IMR-90 (cell line): ENCODE results near the gene GPX6. TPM values are rescaled to one million over a fixed set of nuclear protein-coding genes. Genes with fewer than 3 reads are reported as not detected.

Source experiments
- ATAC-seq: fragments of 200-7000 bp; cut with Tn5 transposase; 2 replicates; pipeline ENCODE4 v1.9.1; 2020; ENCODE audit warnings: low read depth, mild to moderate bottlenecking, moderate library complexity
- BruUV-seq: library from RNA; stranded (reverse); fragments of 400-500 nt; replicated peaks from 2 replicates; lab custom pipeline; 2021; lab: Mats Ljungman, UMichigan
- CTCF ChIA-PET: fragments of 300-600 bp; formaldehyde crosslinking; extraction: SDS; loops from one replicate; lab custom pipeline; 2021; ENCODE audit warnings: antibody characterized with exemption; lab: Yijun Ruan, JAX
- POLR2A ChIA-PET: fragments of 300-600 bp; sonication (Branson Sonifier 250); formaldehyde crosslinking; loops from one replicate; lab custom pipeline; 2022; ENCODE audit warnings: antibody characterized with exemption; ENCODE audit not compliant: unreplicated experiment; lab: Charles Lee
- DNase-seq: peaks from one replicate; pipeline ENCODE4 v3.0.0; 2013
- H2AFZ ChIP-seq: replicated peaks from 2 replicates; pipeline ENCODE3; 2013; ENCODE audit warnings: low read length, mild to moderate bottlenecking; ENCODE audit not compliant: poor library complexity
- H2AK5ac ChIP-seq: 2 replicates; pipeline ENCODE4 v1.6.1; 2013; ENCODE audit warnings: low read depth, low read length, inconsistent platforms
- H2AK9ac ChIP-seq: replicated peaks from 2 replicates; pipeline ENCODE3; 2013; ENCODE audit warnings: mild to moderate bottlenecking, low read depth, low read length, moderate library complexity; ENCODE audit not compliant: poor library complexity
- H2BK120ac ChIP-seq: 2 replicates; pipeline ENCODE4 v1.6.1; 2013; ENCODE audit warnings: low read depth, low read length, inconsistent platforms
- H2BK15ac ChIP-seq: 3 replicates; pipeline ENCODE4 v1.6.1; 2013; ENCODE audit warnings: low read depth, low read length, inconsistent platforms
- H2BK20ac ChIP-seq: 2 replicates; pipeline ENCODE4 v1.6.1; 2013; ENCODE audit warnings: low read depth, mild to moderate bottlenecking, inconsistent platforms, low read length, moderate library complexity
- H2BK5ac ChIP-seq: 2 replicates; pipeline ENCODE4 v1.6.1; 2013; ENCODE audit warnings: mild to moderate bottlenecking, low read depth, low read length, inconsistent platforms; ENCODE audit not compliant: poor library complexity, severe bottlenecking
- H3K14ac ChIP-seq: replicated peaks from 2 replicates; pipeline ENCODE4 v1.6.1; 2013; ENCODE audit warnings: low read depth, low read length, inconsistent platforms
- H3K18ac ChIP-seq: 2 replicates; pipeline ENCODE4 v1.6.1; 2013; ENCODE audit warnings: low read depth, low read length, control low read depth
- H3K23ac ChIP-seq: 2 replicates; pipeline ENCODE4 v1.6.1; 2013; ENCODE audit warnings: low read depth, low read length, inconsistent platforms
- H3K27ac ChIP-seq: 2 replicates; pipeline ENCODE4 v1.5.1; 2013; ENCODE audit warnings: mild to moderate bottlenecking, control low read depth, low read length; ENCODE audit not compliant: insufficient read depth
- H3K27me3 ChIP-seq: 2 replicates; pipeline ENCODE4 v1.6.1; 2013; ENCODE audit warnings: low read length; ENCODE audit not compliant: control insufficient read depth, insufficient read depth
- H3K36me3 ChIP-seq: 2 replicates; pipeline ENCODE4 v1.6.1; 2013; ENCODE audit warnings: low read length, mixed read lengths; ENCODE audit not compliant: control insufficient read depth, insufficient read depth
- H3K4ac ChIP-seq: 2 replicates; pipeline ENCODE4 v1.6.1; 2013; ENCODE audit warnings: low read depth, low read length, inconsistent platforms
- H3K4me1 ChIP-seq: 2 replicates; pipeline ENCODE4 v1.6.1; 2013; ENCODE audit warnings: low read length, mixed read lengths; ENCODE audit not compliant: control insufficient read depth, insufficient read depth
- H3K4me2 ChIP-seq: 2 replicates; pipeline ENCODE4 v1.6.1; 2013; ENCODE audit warnings: low read depth, mild to moderate bottlenecking, control low read depth, low read length, moderate library complexity
- H3K4me3 ChIP-seq: 2 replicates; pipeline ENCODE4 v1.5.1; 2013; ENCODE audit warnings: low read depth, mild to moderate bottlenecking, control low read depth, low read length, moderate library complexity; ENCODE audit not compliant: insufficient read depth
- H3K56ac ChIP-seq: 2 replicates; pipeline ENCODE4 v1.6.1; 2013; ENCODE audit warnings: low read length, inconsistent platforms; ENCODE audit not compliant: insufficient read depth; ENCODE audit errors: extremely low read depth
- H3K79me1 ChIP-seq, 2 experiments: 2 replicates each; pipeline ENCODE4 v1.6.1; 2013; ENCODE audit warnings: low read length in 2 of 2, inconsistent platforms in 1 of 2, low read depth in 1 of 2
- H3K9ac ChIP-seq: 2 replicates; pipeline ENCODE4 v1.6.1; 2013; ENCODE audit warnings: low read depth, low read length, control low read depth
- H3K9me1 ChIP-seq: 2 replicates; pipeline ENCODE4 v1.6.1; 2013; ENCODE audit warnings: low read length, inconsistent platforms; ENCODE audit not compliant: insufficient read depth
- H3K9me3 ChIP-seq: 2 replicates; pipeline ENCODE4 v1.6.1; 2013; ENCODE audit warnings: low read length; ENCODE audit not compliant: control insufficient read depth, insufficient read depth
- H4K20me1 ChIP-seq: 2 replicates; pipeline ENCODE4 v1.6.1; 2013; ENCODE audit warnings: low read length, inconsistent platforms; ENCODE audit not compliant: insufficient read depth
- H4K5ac ChIP-seq: 2 replicates; pipeline ENCODE4 v1.6.1; 2013; ENCODE audit warnings: mild to moderate bottlenecking, low read depth, low read length, control low read depth
- H4K8ac ChIP-seq, 2 experiments: 2 replicates each; pipeline ENCODE4 v1.6.1; 2013; ENCODE audit warnings: low read depth in 2 of 2, low read length in 2 of 2, control low read depth in 1 of 2, inconsistent platforms in 1 of 2
- H4K91ac ChIP-seq: 2 replicates; pipeline ENCODE4 v1.6.1; 2013; ENCODE audit warnings: low read depth, low read length, inconsistent platforms; ENCODE audit not compliant: insufficient read depth
- MXI1 ChIP-seq: IDR thresholded peaks from 2 replicates; pipeline ENCODE4 v1.6.1; 2012; ENCODE audit warnings: low read depth, mild to moderate bottlenecking, low read length, moderate library complexity, borderline replicate concordance
- WGBS, 2 experiments: methylation state at CpG; one replicate each; pipeline versions ENCODE4 v1.1.5 to v1.1.7; 2013; ENCODE audit warnings: missing lambda C conversion rate in 2 of 2; ENCODE audit not compliant: insufficient read length in 1 of 2; ENCODE audit errors: extremely low coverage in 2 of 2; 5-methylcytosine and 5-hydroxymethylcytosine counted together
- dilution Hi-C: fragments of 300-500 bp; cut with HindIII; formaldehyde crosslinking; loops from one replicate; pipeline ENCODE4 v1.14.3; 2018; ENCODE audit warnings: low sequenced_read_pairs; ENCODE audit not compliant: unreplicated experiment
- in situ Hi-C: fragments of 300-500 bp; cut with MboI; formaldehyde crosslinking; loops from 3 replicates; pipeline ENCODE4 v1.14.3; 2019; ENCODE audit warnings: low sequenced_read_pairs, inconsistent platforms, mixed read lengths
- intact Hi-C: fragments of 100-400 bp; cut with micrococcal nuclease; formaldehyde crosslinking; loops from 2 replicates; pipeline ENCODE4 v1.10.0; 2022
- polyA plus RNA-seq, 3 experiments: library from polyadenylated mRNA; depleted of rRNA; stranded (reverse); fragments of >200 nt; gene quantifications; 2 replicates each; pipeline ENCODE4 v1.2.3, GENCODE V29; 2012; ENCODE audit warnings: low replicate concordance in 1 of 3
- total RNA-seq: library from RNA; depleted of rRNA; stranded (reverse); fragments of >200 nt; gene quantifications from 2 replicates; pipeline ENCODE4 v1.2.3, GENCODE V29; 2012

GPX6 gene
- total and polyA plus RNA-seq, 2 of the 4 experiments (the other 2 are of a cell fraction): not detected

DNA sequence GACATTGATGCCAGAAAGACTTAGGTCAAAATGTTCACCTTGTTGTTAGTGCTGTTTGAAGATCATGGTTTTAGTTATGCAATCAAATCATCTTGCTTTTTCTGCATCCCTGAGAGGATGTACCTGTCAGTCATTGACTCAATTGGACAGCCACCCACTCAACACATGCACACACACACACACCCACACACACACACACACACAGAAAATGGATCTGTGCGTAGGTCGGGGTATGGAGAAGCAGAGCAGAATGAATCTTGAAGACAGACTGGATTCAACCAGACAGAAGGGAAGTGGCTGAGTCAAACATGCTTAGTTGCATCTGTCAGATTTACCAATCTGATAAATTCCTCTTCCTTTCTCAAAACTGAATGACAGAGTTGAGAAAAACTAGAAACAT, 53.2 kb downstream of the GPX6 start:
- no peak overlapping the region for H4K91ac ChIP-seq
- BruUV-seq: no TSS peak
- no peak overlapping the region for H2AK9ac ChIP-seq
- no peaks in the 10 kb centered on the region for H3K79me1 ChIP-seq
- no peaks in the 10 kb centered on the region for H3K9me3 ChIP-seq
- TF ChIP-seq MXI1: no peak
- no peak overlapping the region for H3K14ac ChIP-seq
- H4K5ac ChIP-seq: no peak overlapping the region
- ATAC-seq (no peak), DNase-seq (no peak)
- H4K20me1 ChIP-seq: no peaks in the 10 kb centered on the region
- H2BK15ac ChIP-seq: no peak overlapping the region
- ChIA-PET CTCF (no interaction called here), POLR2A (no interaction called here)
- no peak overlapping the region for H3K56ac ChIP-seq
- 0 out of 2 replicates have a peak, but pooled peaks cover 2% of the 10 kb centered on the region for H3K27me3 ChIP-seq
- no peak overlapping the region for H2BK20ac ChIP-seq
- no peaks in the 10 kb centered on the region for H3K9me1 ChIP-seq
- H3K4ac ChIP-seq: no peak overlapping the region
- no peaks in the 10 kb centered on the region for H3K36me3 ChIP-seq
- no peak overlapping the region for H4K8ac ChIP-seq
- WGBS, 2 experiments: no CpG with 5 or more reads among the region's 2 CpGs
- H3K4me1 ChIP-seq: no peaks in the 10 kb centered on the region
- H2BK5ac ChIP-seq: no peak overlapping the region
- no peak overlapping the region for H3K9ac ChIP-seq
- no peak overlapping the region for H3K27ac ChIP-seq
- H2AK5ac ChIP-seq: no peak overlapping the region
- H2BK120ac ChIP-seq: no peak overlapping the region
- no peak overlapping the region for H3K23ac ChIP-seq
- H3K4me3 ChIP-seq: no peak overlapping the region
- no peak overlapping the region for H2AFZ ChIP-seq
- H3K4me2 ChIP-seq: no peak overlapping the region
- H3K18ac ChIP-seq: no peak overlapping the region
- intact Hi-C loops (loop anchor here (5.0 kb wide), 1 partner anchor 1570 kb away; no protein-coding TSS in a partner anchor), dilution Hi-C loops (no loop called here), in situ Hi-C loops (no loop called here)
